PC-3 (cell line): Measurements from ENCODE around the gene SFMBT2. TPM values are rescaled to one million over a fixed set of nuclear protein-coding genes. Genes with fewer than 3 reads are reported as not detected.

Experiments
- ATAC-seq: fragments of 200-7000 bp; cut with Tn5 transposase; 2 replicates; pipeline ENCODE4 v1.9.1; 2020; ENCODE audit warnings: mild to moderate bottlenecking, moderate library complexity
- BruUV-seq: library from RNA; stranded (reverse); fragments of 400-500 nt; replicated peaks from 2 replicates; lab custom pipeline; 2021; lab: Mats Ljungman, UMichigan
- CTCF ChIA-PET: fragments of 300-600 bp; sonication (Branson Sonifier 250); formaldehyde crosslinking; loops from one replicate; lab custom pipeline; 2022; ENCODE audit warnings: antibody characterized with exemption; lab: Charles Lee
- POLR2A ChIA-PET: fragments of 300-600 bp; sonication (Branson Sonifier 250); formaldehyde crosslinking; loops from one replicate; lab custom pipeline; 2022; ENCODE audit warnings: antibody characterized with exemption; ENCODE audit not compliant: unreplicated experiment; lab: Charles Lee
- DNase-seq: peaks from one replicate; pipeline ENCODE4 v3.0.0-alpha.2; 2015
- H2AFZ ChIP-seq: fragments of 300-600 bp; sonication (generic); 2 replicates; pipeline ENCODE4 v1.6.0; 2016; ENCODE audit warnings: antibody characterized with exemption, low read length
- H3F3A ChIP-seq: fragments of 300-600 bp; sonication (generic); one replicate; pipeline ENCODE4 v1.6.0; 2017; ENCODE audit warnings: antibody characterized with exemption, low read length, control low read depth, mild to moderate bottlenecking; ENCODE audit not compliant: unreplicated experiment
- H3K27ac ChIP-seq: fragments of 300-600 bp; sonication (generic); 2 replicates; pipeline ENCODE4 v1.5.1; 2016; ENCODE audit warnings: mild to moderate bottlenecking, low read length
- H3K27me3 ChIP-seq: fragments of 300-600 bp; sonication (generic); 2 replicates; pipeline ENCODE4 v1.6.1; 2016; ENCODE audit warnings: low read length, mixed read lengths
- H3K36me3 ChIP-seq: fragments of 300-600 bp; sonication (generic); 2 replicates; pipeline ENCODE4 v1.6.1; 2016; ENCODE audit warnings: low read depth, mixed run types, low read length, mixed read lengths
- H3K4me1 ChIP-seq: fragments of 300-600 bp; sonication (generic); 2 replicates; pipeline ENCODE4 v1.5.1; 2016; ENCODE audit warnings: low read length; ENCODE audit not compliant: insufficient read depth
- H3K4me2 ChIP-seq: fragments of 300-600 bp; sonication (generic); 2 replicates; pipeline ENCODE4 v1.6.0; 2016; ENCODE audit warnings: low read length
- H3K4me3 ChIP-seq: fragments of 300-600 bp; sonication (generic); 2 replicates; pipeline ENCODE4 v1.5.1; 2016; ENCODE audit warnings: mild to moderate bottlenecking, low read length, mixed read lengths
- H3K79me2 ChIP-seq: fragments of 300-600 bp; sonication (generic); 2 replicates; pipeline ENCODE4 v1.6.1; 2017; ENCODE audit warnings: low read length, mixed read lengths
- H3K9ac ChIP-seq: fragments of 300-600 bp; sonication (generic); 2 replicates; pipeline ENCODE4 v1.6.0; 2016; ENCODE audit warnings: mild to moderate bottlenecking, low read length
- H3K9me2 ChIP-seq: fragments of 300-600 bp; sonication (generic); replicated peaks from 2 replicates; pipeline ENCODE4 v1.6.1; 2016; ENCODE audit warnings: mixed run types, low read length, mixed read lengths
- H3K9me3 ChIP-seq: fragments of 300-600 bp; sonication (generic); 2 replicates; pipeline ENCODE4 v1.6.1; 2016; ENCODE audit warnings: low read length, mixed read lengths
- H4K20me1 ChIP-seq: fragments of 300-600 bp; sonication (generic); 2 replicates; pipeline ENCODE4 v1.6.1; 2016; ENCODE audit warnings: low read length, mixed read lengths
- EZH2 ChIP-seq: fragments of 300-600 bp; sonication (generic); IDR thresholded peaks from one replicate; pipeline ENCODE4 v1.6.1; 2017; ENCODE audit warnings: antibody characterized with exemption, mild to moderate bottlenecking, low read length; ENCODE audit not compliant: unreplicated experiment
- EZH2phosphoT487 ChIP-seq: fragments of 300-600 bp; sonication (generic); IDR thresholded peaks from 2 replicates; pipeline ENCODE4 v1.6.1; 2018; ENCODE audit warnings: mild to moderate bottlenecking, antibody characterized with exemption, low read length, borderline replicate concordance
- intact Hi-C: fragments of 100-400 bp; cut with micrococcal nuclease; formaldehyde crosslinking; loops from 2 replicates; pipeline ENCODE4 v1.9.0; 2023
- total RNA-seq: library from RNA; depleted of rRNA; stranded (reverse); fragments of >200 nt; gene quantifications from 2 replicates; pipeline ENCODE4 v1.2.3, GENCODE V29; 2014
- TF ChIP-seq, protein P1 (sequence below): fragments of 300-600 bp; sonication (generic); conservative IDR thresholded peaks from 2 replicates; pipeline ENCODE4 v1.5.1; 2017; ENCODE audit warnings: antibody characterized with exemption, low read depth, mild to moderate bottlenecking, low read length

SFMBT2 gene
- total RNA-seq, 1 experiment from 2014 or later = 1.9 TPM

GRCh38 chr10:7304110-7304509, 106.7 kb downstream of the SFMBT2 start:
- no peaks in the 10 kb centered on the region for H3K9me2 ChIP-seq
- H3K4me1 ChIP-seq = peaks cover 18% of the 10 kb centered on the region
- no peaks in the 10 kb centered on the region for H4K20me1 ChIP-seq
- H3K9me3 ChIP-seq = 0 out of 2 replicates have a peak, but pooled peaks cover 6% of the 10 kb centered on the region
- H3K27me3 ChIP-seq = no peaks in the 10 kb centered on the region
- H3K4me3 ChIP-seq = no peak overlapping the region
- H3K4me2 ChIP-seq = no peak overlapping the region
- no TSS peak for BruUV-seq
- CTCF ChIA-PET = no interaction called here
- ATAC-seq = no peak
- intact Hi-C loops = no loop called here
- H3K9ac ChIP-seq = no peak overlapping the region
- H3K36me3 ChIP-seq = no peaks in the 10 kb centered on the region
- POLR2A ChIA-PET = no interaction called here
- H2AFZ ChIP-seq = no peak overlapping the region
- H3F3A ChIP-seq = no peaks in the 10 kb centered on the region
- H3K79me2 ChIP-seq = no peaks in the 10 kb centered on the region
- peak overlapping the region; percentile 67; the same call in 1 of the 2 replicates for H3K27ac ChIP-seq
- DNase-seq = no peak
- TF ChIP-seq, protein P1, sequence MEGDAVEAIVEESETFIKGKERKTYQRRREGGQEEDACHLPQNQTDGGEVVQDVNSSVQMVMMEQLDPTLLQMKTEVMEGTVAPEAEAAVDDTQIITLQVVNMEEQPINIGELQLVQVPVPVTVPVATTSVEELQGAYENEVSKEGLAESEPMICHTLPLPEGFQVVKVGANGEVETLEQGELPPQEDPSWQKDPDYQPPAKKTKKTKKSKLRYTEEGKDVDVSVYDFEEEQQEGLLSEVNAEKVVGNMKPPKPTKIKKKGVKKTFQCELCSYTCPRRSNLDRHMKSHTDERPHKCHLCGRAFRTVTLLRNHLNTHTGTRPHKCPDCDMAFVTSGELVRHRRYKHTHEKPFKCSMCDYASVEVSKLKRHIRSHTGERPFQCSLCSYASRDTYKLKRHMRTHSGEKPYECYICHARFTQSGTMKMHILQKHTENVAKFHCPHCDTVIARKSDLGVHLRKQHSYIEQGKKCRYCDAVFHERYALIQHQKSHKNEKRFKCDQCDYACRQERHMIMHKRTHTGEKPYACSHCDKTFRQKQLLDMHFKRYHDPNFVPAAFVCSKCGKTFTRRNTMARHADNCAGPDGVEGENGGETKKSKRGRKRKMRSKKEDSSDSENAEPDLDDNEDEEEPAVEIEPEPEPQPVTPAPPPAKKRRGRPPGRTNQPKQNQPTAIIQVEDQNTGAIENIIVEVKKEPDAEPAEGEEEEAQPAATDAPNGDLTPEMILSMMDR = no peak
- TF ChIP-seq EZH2 (no peak), EZH2phosphoT487 (no peak)

- TF ChIP-seq, protein P1 = no peak
- no peak for TF ChIP-seq EZH2phosphoT487
- TF ChIP-seq EZH2 = no peak
- H2AFZ ChIP-seq = no peak overlapping the region
- no peaks in the 10 kb centered on the region for H3K9me2 ChIP-seq
- BruUV-seq = no TSS peak
- CTCF ChIA-PET = no interaction called here
- no peaks in the 10 kb centered on the region for H4K20me1 ChIP-seq
- no peaks in the 10 kb centered on the region for H3F3A ChIP-seq
- DNase-seq = no peak
- H3K9me3 ChIP-seq = 0 out of 2 replicates have a peak, but pooled peaks cover 6% of the 10 kb centered on the region
- no peak for ATAC-seq
- no peaks in the 10 kb centered on the region for H3K27me3 ChIP-seq
- no peaks in the 10 kb centered on the region for H3K36me3 ChIP-seq
- no peak overlapping the region for H3K4me3 ChIP-seq
- H3K4me1 ChIP-seq = peaks cover 18% of the 10 kb centered on the region
- peak overlapping the region; percentile 49 for H3K9ac ChIP-seq
- POLR2A ChIA-PET = interaction anchor here (1.0 kb wide), 1 partner anchor 72 kb away, joined by 8 read pairs; no protein-coding TSS in a partner anchor
- no peaks in the 10 kb centered on the region for H3K79me2 ChIP-seq
- peak overlapping the region; percentile 67 for H3K27ac ChIP-seq
- intact Hi-C loops = no loop called here
- no peak overlapping the region for H3K4me2 ChIP-seq
These were observed 107.8 kb downstream of the SFMBT2 start for GRCh38 chr10:7302930-7303557.

GRCh38 chr10:7302392-7302906, 108.4 kb downstream of the SFMBT2 start:
- Histone ChIP-seq H3K4me3 (no peak overlapping the region), H3K36me3 (no peaks in the 10 kb centered on the region), H3K27me3 (no peaks in the 10 kb centered on the region), H3K9me2 (no peaks in the 10 kb centered on the region), H3K4me2 (no peak overlapping the region), H3K79me2 (no peaks in the 10 kb centered on the region), H3K9ac (peak overlapping the region; percentile 54), H3K9me3 (0 out of 2 replicates have a peak, but pooled peaks cover 3% of the 10 kb centered on the region), H3K4me1 (peaks cover 18% of the 10 kb centered on the region), H3K27ac (peak overlapping the region; percentile 78), H3F3A (no peaks in the 10 kb centered on the region), H4K20me1 (no peaks in the 10 kb centered on the region), H2AFZ (no peak overlapping the region)
- DNase-seq (peak; percentile 66), ATAC-seq (peak; percentile 49)
- TF ChIP-seq, protein P1 = no peak
- TF ChIP-seq EZH2phosphoT487 (no peak), EZH2 (no peak)
- intact Hi-C loops = no loop called here
- no TSS peak for BruUV-seq
- CTCF ChIA-PET = no interaction called here
- POLR2A ChIA-PET = interaction anchor here (1.0 kb wide), 1 partner anchor 73 kb away, joined by 8 read pairs; no protein-coding TSS in a partner anchor
